AG04449 (cell line): ENCODE results near the gene NCCRP1.

Experiments used
- CTCF ChIA-PET: fragments of 350-600 bp; formaldehyde crosslinking; extraction: SDS; loops from one replicate; lab custom pipeline; 2021; ENCODE audit warnings: antibody characterized with exemption; lab: Yijun Ruan, JAX
- POLR2A ChIA-PET: fragments of 400-600, 350-600 bp; formaldehyde crosslinking; extraction: SDS; loops from one replicate; lab custom pipeline; 2020; ENCODE audit warnings: antibody characterized with exemption, inconsistent platforms; lab: Yijun Ruan, JAX
- DNase-seq: peaks from one replicate; pipeline ENCODE4 v3.0.0-alpha.2; 2010; ENCODE audit warnings: low read depth, low spot score
- H3K4me3 ChIP-seq: 2 replicates; pipeline ENCODE4 v1.5.1; 2011; ENCODE audit warnings: low read depth, mild to moderate bottlenecking, control low read depth, low read length
- TF ChIP-seq, protein P1 (sequence below): IDR thresholded peaks from one replicate; pipeline ENCODE4 v1.5.1; 2011; ENCODE audit warnings: mild to moderate bottlenecking, moderate library complexity, low read length, control low read depth, inconsistent platforms; ENCODE audit not compliant: insufficient read depth; ENCODE audit errors: missing control alignments

Gene NCCRP1

DNA sequence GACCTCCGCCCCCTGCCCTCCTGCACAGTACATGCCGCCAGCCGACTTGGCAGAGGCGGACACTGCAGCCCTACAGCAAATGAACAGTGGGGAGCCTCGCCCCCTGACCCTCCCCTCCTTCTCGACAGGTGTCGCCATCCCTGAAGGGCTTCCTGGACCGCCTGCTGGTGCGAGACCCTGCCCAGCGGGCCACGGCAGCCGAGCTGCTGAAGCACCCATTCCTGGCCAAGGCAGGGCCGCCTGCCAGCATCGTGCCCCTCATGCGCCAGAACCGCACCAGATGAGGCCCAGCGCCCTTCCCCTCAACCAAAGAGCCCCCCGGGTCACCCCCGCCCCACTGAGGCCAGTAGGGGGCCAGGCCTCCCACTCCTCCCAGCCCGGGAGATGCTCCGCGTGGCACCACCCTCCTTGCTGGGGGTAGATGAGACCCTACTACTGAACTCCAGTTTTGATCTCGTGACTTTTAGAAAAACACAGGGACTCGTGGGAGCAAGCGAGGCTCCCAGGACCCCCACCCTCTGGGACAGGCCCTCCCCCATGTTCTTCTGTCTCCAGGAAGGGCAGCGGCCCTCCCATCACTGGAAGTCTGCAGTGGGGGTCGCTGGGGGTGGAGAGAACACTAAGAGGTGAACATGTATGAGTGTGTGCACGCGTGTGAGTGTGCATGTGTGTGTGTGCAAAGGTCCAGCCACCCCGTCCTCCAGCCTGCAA lies 18.3 kb upstream of the NCCRP1 start:
- POLR2A ChIA-PET, result no interaction called here
- DNase-seq, result no peak
- TF ChIP-seq, protein P1, sequence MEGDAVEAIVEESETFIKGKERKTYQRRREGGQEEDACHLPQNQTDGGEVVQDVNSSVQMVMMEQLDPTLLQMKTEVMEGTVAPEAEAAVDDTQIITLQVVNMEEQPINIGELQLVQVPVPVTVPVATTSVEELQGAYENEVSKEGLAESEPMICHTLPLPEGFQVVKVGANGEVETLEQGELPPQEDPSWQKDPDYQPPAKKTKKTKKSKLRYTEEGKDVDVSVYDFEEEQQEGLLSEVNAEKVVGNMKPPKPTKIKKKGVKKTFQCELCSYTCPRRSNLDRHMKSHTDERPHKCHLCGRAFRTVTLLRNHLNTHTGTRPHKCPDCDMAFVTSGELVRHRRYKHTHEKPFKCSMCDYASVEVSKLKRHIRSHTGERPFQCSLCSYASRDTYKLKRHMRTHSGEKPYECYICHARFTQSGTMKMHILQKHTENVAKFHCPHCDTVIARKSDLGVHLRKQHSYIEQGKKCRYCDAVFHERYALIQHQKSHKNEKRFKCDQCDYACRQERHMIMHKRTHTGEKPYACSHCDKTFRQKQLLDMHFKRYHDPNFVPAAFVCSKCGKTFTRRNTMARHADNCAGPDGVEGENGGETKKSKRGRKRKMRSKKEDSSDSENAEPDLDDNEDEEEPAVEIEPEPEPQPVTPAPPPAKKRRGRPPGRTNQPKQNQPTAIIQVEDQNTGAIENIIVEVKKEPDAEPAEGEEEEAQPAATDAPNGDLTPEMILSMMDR, result no peak
- CTCF ChIA-PET, result no interaction called here
- no peak overlapping the region for H3K4me3 ChIP-seq

DNA sequence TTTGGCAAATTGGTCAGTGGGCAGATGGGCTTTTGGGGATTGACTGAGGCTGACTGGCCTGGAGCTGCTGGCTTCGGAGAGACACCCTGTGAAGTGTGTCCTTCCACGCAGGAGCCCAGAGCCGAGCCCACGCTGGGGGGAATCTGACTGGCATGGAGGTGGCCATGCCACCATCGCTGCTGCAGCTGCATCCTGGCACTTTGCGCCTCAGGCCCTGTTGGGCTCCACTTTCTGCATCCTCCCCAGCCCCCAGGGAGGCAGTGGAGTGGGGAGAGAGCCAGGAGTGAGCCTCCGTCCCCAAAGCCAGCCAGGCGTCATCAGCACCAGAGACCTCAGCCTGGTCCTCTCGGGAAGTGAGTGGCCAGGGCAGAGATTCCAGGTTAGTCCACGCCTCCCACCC lies 17.0 kb upstream of the NCCRP1 start:
- CTCF ChIA-PET, result interaction anchor here (1.1 kb wide), 1 partner anchor 9 kb away, joined by 3 read pairs; no protein-coding TSS in a partner anchor
- TF ChIP-seq, protein P1, result no peak
- POLR2A ChIA-PET, result no interaction called here
- DNase-seq, result no peak
- no peak overlapping the region for H3K4me3 ChIP-seq

DNA sequence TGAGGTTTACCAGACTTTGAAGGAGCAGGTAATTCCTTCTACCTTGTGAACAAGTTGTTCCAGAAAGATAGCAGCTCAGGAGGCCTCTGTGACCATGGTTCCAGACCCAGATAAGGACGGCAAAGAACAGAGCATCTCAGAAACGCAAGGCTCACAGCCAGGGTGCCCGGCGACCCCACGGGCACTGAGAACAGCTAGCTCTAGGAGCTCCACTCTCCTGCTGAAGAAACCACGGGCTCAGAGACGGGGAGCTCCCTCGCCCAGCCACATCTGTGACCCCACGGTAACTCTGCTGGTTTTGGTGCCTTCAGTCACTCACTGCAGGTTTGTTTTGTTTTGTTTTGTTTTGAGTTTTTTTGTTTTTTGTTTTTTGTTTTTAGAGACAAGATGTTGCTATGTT lies 16.0 kb upstream of the NCCRP1 start:
- no peak for DNase-seq
- H3K4me3 ChIP-seq, result no peak overlapping the region
- TF ChIP-seq, protein P1, result no peak
- ChIA-PET CTCF (interaction anchor here (1.1 to 1.3 kb wide), 2 partner anchors 8 to 58 kb away, joined by 3 read pairs; no protein-coding TSS in a partner anchor), POLR2A (no interaction called here)

DNA sequence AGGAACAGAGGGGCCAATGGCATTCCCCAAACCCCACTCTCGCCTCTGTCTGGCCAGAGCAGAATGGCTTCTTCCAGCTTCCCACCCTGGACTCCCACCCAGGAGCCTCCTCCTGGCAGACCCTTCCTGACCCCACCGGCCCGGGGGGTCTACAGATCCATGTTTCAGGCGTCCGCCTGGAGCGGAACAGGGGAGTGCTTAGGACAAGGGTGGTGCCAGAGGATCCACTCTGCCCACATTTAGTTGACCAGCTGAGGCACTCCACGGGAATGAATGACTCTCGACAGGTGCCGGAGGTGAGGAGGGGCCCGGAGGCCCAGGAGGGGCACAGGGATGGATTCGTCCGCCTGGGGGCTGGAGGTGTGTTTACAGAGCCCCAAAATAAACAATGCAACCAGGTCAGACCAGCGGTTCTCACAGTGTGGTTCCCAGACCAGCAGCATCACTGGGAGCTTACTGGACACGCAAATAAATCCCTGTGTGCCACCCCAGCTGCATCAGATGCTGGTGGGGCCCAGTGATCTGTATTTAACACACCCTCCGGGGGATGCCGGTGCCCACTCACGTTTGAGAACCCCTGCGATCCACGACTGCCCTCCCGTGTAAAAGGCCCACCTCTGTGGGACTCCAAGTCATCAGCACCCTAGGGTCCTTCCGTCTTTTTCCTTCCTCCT lies 15.1 kb upstream of the NCCRP1 start:
- TF ChIP-seq, protein P1, result no peak
- CTCF ChIA-PET, result interaction anchor here (1.0 to 1.3 kb wide), 2 partner anchors 59 to 220 kb away, joined by 3 read pairs; no protein-coding TSS in a partner anchor
- POLR2A ChIA-PET, result no interaction called here
- DNase-seq, result no peak
- H3K4me3 ChIP-seq, result no peak overlapping the region

DNA sequence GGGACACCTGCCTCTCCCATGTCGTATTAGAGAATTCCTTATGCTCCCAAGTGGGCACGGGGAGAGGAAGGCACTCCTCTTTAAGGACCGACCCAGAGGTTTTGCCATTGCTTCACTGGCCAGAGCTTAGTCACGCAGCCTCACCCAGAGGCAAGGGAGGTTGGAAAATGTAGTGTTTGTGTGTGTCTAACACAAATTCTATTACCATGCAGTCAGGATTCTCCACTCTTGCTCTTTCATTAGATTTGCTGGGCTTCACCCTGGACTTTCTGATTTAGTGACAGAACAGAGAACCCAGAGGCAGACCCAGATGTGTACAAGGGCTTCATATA lies 14.6 kb upstream of the NCCRP1 start:
- DNase-seq, result no peak
- no peak overlapping the region for H3K4me3 ChIP-seq
- ChIA-PET POLR2A (no interaction called here), CTCF (interaction anchor here (1.0 to 1.3 kb wide), 2 partner anchors 60 to 220 kb away, joined by 3 read pairs; no protein-coding TSS in a partner anchor)
- TF ChIP-seq, protein P1, result no peak

DNA sequence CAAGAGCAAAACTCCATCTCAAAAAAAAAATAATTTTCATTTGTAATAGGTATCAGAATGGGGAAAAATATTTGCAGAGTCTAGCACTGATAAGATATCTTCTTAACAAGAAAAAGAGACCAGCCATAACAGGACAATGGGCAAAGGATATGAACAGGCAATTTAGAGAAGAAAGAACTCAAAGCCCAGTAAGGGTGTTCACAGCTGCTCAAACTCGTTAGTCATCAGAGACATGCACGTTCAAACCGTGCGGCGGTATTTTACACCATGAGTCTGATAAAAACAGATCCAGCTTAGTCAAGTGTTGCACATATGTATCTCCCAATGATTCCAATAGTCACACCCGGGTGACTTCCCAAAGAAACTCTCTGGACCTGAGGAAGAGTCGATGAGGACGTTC lies 13.7 kb upstream of the NCCRP1 start:
- no peak for DNase-seq
- POLR2A ChIA-PET, result interaction anchor here (0.6 kb wide), 1 partner anchor 54 kb away, joined by 3 read pairs; no protein-coding TSS in a partner anchor
- CTCF ChIA-PET, result interaction anchor here (0.7 to 1.0 kb wide), 2 partner anchors 9 to 61 kb away, joined by 3 read pairs; no protein-coding TSS in a partner anchor
- no peak overlapping the region for H3K4me3 ChIP-seq
- TF ChIP-seq, protein P1, result no peak
